Neuronal stem cell (in vitro differentiated cells): ENCODE data around the gene KCTD21.

ENCODE experiments used
- DNase-seq: peaks from one replicate; pipeline ENCODE4 v3.0.0-alpha.2; 2013; ENCODE audit warnings: low spot score
- H2AFZ ChIP-seq: one replicate; pipeline ENCODE4 v1.6.1; 2013; ENCODE audit warnings: mild to moderate bottlenecking, low read length, inconsistent platforms
- H2AK5ac ChIP-seq: 2 replicates; pipeline ENCODE4 v1.6.1; 2013; ENCODE audit warnings: low read depth, mild to moderate bottlenecking, inconsistent platforms, low read length, moderate library complexity, mixed read lengths
- H2BK120ac ChIP-seq: 2 replicates; pipeline ENCODE4 v1.6.1; 2013; ENCODE audit warnings: low read depth, mild to moderate bottlenecking, inconsistent platforms, low read length, moderate library complexity, mixed read lengths
- H2BK12ac ChIP-seq: one replicate; pipeline ENCODE4 v1.6.1; 2013; ENCODE audit warnings: low read length, inconsistent platforms
- H2BK15ac ChIP-seq: 2 replicates; pipeline ENCODE4 v1.6.1; 2013; ENCODE audit warnings: mild to moderate bottlenecking, low read length, inconsistent platforms, mixed read lengths
- H2BK5ac ChIP-seq: one replicate; pipeline ENCODE4 v1.6.1; 2013; ENCODE audit warnings: inconsistent platforms, mild to moderate bottlenecking, low read length, moderate library complexity
- H3K14ac ChIP-seq: one replicate; pipeline ENCODE4 v1.6.1; 2013; ENCODE audit warnings: low read length, inconsistent platforms
- H3K18ac ChIP-seq: 2 replicates; pipeline ENCODE4 v1.6.1; 2013; ENCODE audit warnings: low read length, inconsistent platforms
- H3K23ac ChIP-seq: 2 replicates; pipeline ENCODE4 v1.6.1; 2013; ENCODE audit warnings: low read depth, mild to moderate bottlenecking, mixed read lengths, low read length, inconsistent platforms; ENCODE audit not compliant: poor library complexity
- H3K27ac ChIP-seq: replicated peaks from 3 replicates; pipeline ENCODE4 v1.5.1; 2013; ENCODE audit warnings: low read length, inconsistent platforms
- H3K27me3 ChIP-seq, 3 experiments: 2 replicates each; pipeline ENCODE4 v1.6.1; 2013; ENCODE audit warnings: low read length in 3 of 3, mild to moderate bottlenecking in 2 of 3, inconsistent platforms in 1 of 3, low read depth in 1 of 3, mixed read lengths in 1 of 3, moderate library complexity in 1 of 3; ENCODE audit not compliant: control insufficient read depth in 3 of 3, insufficient read depth in 3 of 3
- H3K36me3 ChIP-seq, 2 donors: replicated peaks in 1 of 2; 2 replicates each; pipeline ENCODE4 v1.6.1; 2013; ENCODE audit warnings: low read length in 2 of 2; ENCODE audit not compliant: control insufficient read depth in 2 of 2, insufficient read depth in 2 of 2
- H3K4ac ChIP-seq: 2 replicates; pipeline ENCODE4 v1.6.1; 2013; ENCODE audit warnings: inconsistent platforms, mild to moderate bottlenecking, low read length, moderate library complexity
- H3K4me1 ChIP-seq, 2 donors: 1 replicate in 1 of 2; 2 replicates in 1 of 2; pipeline ENCODE4 v1.6.1; 2013; ENCODE audit warnings: low read length in 2 of 2, low read depth in 1 of 2; ENCODE audit not compliant: control insufficient read depth in 2 of 2, insufficient read depth in 1 of 2
- H3K4me2 ChIP-seq: one replicate; pipeline ENCODE4 v1.6.1; 2013; ENCODE audit warnings: mild to moderate bottlenecking, low read length, inconsistent platforms; ENCODE audit not compliant: insufficient read depth, poor library complexity, severe bottlenecking
- H3K4me3 ChIP-seq, 2 donors: 2 replicates each; pipeline ENCODE4 v1.5.1; 2013; ENCODE audit warnings: low read length in 2 of 2, mild to moderate bottlenecking in 2 of 2, inconsistent platforms in 1 of 2, moderate library complexity in 1 of 2
- H3K79me1 ChIP-seq: one replicate; pipeline ENCODE4 v1.6.1; 2013; ENCODE audit warnings: low read depth, mild to moderate bottlenecking, inconsistent platforms, low read length, moderate library complexity
- H3K9ac ChIP-seq: one replicate; pipeline ENCODE4 v1.6.1; 2013; ENCODE audit warnings: mild to moderate bottlenecking, low read depth, low read length, inconsistent platforms; ENCODE audit not compliant: poor library complexity
- H3K9me3 ChIP-seq, 2 donors: replicated peaks in 1 of 2; 2 replicates each; pipeline versions ENCODE3 to v1.6.1; 2013; ENCODE audit warnings: low read length in 2 of 2, mild to moderate bottlenecking in 2 of 2, inconsistent platforms in 1 of 2, low read depth in 1 of 2, mixed read lengths in 1 of 2, moderate library complexity in 1 of 2; ENCODE audit not compliant: control insufficient read depth in 2 of 2, insufficient read depth in 1 of 2
- H4K8ac ChIP-seq: one replicate; pipeline ENCODE4 v1.6.1; 2013; ENCODE audit warnings: low read depth, mild to moderate bottlenecking, inconsistent platforms, low read length, moderate library complexity
- H4K91ac ChIP-seq: one replicate; pipeline ENCODE4 v1.6.1; 2013; ENCODE audit warnings: low read length, low read depth, mild to moderate bottlenecking, inconsistent platforms; ENCODE audit not compliant: poor library complexity
- WGBS, 2 donors: extraction: QIAGEN DNeasy Blood & Tissue Kit; methylation state at CpG; one replicate each; pipeline ENCODE4 v1.1.7; 2013; ENCODE audit warnings: missing lambda C conversion rate in 2 of 2, mixed read lengths in 1 of 2; ENCODE audit not compliant: insufficient read length in 2 of 2, insufficient replicate concordance in 1 of 2; ENCODE audit errors: extremely low coverage in 2 of 2; 5-methylcytosine and 5-hydroxymethylcytosine counted together

KCTD21 gene

DNA sequence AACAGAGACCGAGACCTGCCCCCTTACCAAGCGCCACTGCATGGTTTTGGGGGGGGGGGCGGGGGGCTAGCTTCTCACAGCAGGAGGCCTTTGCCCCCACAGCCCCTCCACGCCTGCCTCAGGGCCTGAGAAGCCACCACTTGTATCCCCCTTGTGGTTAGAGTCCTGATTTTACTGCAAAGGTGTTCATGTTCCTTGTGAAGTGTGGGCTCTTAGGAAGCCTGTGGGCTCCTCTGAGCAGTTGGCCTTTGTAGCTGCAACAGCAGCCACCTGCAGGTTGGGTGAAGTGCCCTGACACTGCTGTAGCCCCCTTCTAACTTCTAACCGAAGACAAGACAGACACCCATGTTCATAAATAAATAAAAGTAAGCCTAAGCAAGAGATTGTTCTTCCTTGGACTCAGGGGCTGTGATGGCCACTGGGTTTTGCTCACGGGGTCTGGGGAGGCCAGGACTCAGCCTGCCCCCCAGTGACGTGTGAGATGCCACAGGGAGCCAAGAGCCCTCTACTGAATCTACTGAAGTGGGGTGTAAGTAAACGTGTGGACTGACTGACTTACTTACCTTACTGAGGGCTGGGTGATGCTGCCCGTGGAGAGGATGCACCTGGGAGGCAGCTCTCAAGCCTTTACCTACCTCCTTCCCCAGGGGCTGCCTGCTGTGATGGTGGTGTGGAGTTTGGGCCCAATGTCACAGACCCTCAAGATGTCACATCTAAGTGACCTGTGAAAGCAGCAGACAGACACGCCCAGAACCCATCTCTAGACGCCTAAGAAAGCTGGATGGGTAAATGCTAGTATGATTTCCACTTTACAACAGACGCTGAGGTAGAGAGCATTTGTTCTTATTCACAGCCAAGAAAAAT, 26.1 kb upstream of the KCTD21 start:
- H3K18ac ChIP-seq: no peak overlapping the region
- no peak overlapping the region for H2BK15ac ChIP-seq
- H2AK5ac ChIP-seq: no peak overlapping the region
- H2BK120ac ChIP-seq: no peak overlapping the region
- no peak overlapping the region for H4K91ac ChIP-seq
- H3K27ac ChIP-seq: no peak overlapping the region
- no peak overlapping the region for H2BK5ac ChIP-seq
- peaks cover 0 to 4% of the 10 kb centered on the region in 2 donors for H3K4me1 ChIP-seq
- peaks cover 33 to 82% of the 10 kb centered on the region in 2 donors for H3K36me3 ChIP-seq
- H2AFZ ChIP-seq: no peak overlapping the region
- H3K9ac ChIP-seq: no peak overlapping the region
- H3K4ac ChIP-seq: no peak overlapping the region
- no peak overlapping the region for H3K23ac ChIP-seq
- H3K4me2 ChIP-seq: no peak overlapping the region
- H3K4me3 ChIP-seq: no peak overlapping the region
- H2BK12ac ChIP-seq: no peak overlapping the region
- WGBS, 2 donors: no CpG with 5 or more reads among the region's 12 CpGs
- no peaks in the 10 kb centered on the region for H3K27me3 ChIP-seq
- no peaks in the 10 kb centered on the region for H3K79me1 ChIP-seq
- H4K8ac ChIP-seq: no peak overlapping the region
- no peak for DNase-seq
- H3K9me3 ChIP-seq: peaks cover 3 to 10% of the 10 kb centered on the region in 2 donors
- no peak overlapping the region for H3K14ac ChIP-seq

DNA sequence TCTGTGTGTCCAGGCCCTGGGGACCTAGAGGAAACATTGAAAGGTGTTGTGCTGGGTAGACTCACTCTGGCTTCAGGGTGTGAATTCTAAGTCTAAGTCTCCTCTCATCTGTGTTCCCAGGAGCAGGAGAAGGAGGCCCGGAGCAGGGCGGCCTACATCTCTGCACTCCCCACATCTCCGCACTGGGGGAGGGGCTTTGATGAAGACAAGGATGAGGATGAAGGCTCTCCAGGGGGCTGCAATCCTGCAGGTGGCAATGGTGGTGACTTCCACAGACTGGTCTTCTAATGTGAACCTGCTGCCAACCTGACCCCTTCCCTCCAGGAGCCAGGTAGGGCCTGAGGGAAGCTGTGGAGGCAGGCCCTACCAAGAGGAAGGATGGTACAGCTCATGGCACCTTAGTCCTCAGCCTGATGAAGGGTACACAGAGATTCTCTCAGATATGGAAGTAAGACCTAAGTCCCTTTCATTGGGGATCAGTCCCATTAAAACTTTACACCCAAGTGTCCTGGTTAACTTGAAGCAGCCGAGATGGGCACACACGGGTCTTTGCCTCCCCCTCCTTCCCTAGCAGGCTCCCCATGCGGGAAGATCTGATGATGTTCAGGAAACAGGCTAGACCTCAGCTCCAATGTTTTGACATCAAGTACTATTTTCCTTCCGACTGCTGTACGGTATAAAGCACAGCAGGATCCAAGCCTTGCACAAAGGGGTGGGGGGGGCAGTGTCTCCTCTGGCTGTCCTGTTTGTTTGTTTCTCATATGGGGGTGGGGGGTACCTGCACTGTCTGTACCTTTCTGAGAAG, 25.3 kb upstream of the KCTD21 start:
- no CpG with 5 or more reads among the region's 8 CpGs for WGBS, 2 donors

GRCh38 chr11:78212586-78213371, 24.4 kb upstream of the KCTD21 start:
- Histone ChIP-seq H4K8ac (no peak overlapping the region), H3K27ac (no peak overlapping the region)
- WGBS, 2 donors: no CpG with 5 or more reads among the region's 11 CpGs

More for the DNA sequence above, 25.3 kb upstream of the KCTD21 start:
- H4K91ac ChIP-seq: no peak overlapping the region
- no peak overlapping the region for H2BK120ac ChIP-seq
- no peak overlapping the region for H3K27ac ChIP-seq
- H3K14ac ChIP-seq: no peak overlapping the region
- peaks cover 0 to 4% of the 10 kb centered on the region in 2 donors for H3K4me1 ChIP-seq
- no peak overlapping the region for H2AFZ ChIP-seq
- no peak overlapping the region for H3K23ac ChIP-seq
- H3K9ac ChIP-seq: no peak overlapping the region
- H4K8ac ChIP-seq: no peak overlapping the region
- no peaks in the 10 kb centered on the region for H3K27me3 ChIP-seq
- no peaks in the 10 kb centered on the region for H3K79me1 ChIP-seq
- H3K9me3 ChIP-seq: peaks cover 3 to 10% of the 10 kb centered on the region in 2 donors
- no peak for DNase-seq
- H3K4ac ChIP-seq: no peak overlapping the region
- H2BK5ac ChIP-seq: no peak overlapping the region
- H2AK5ac ChIP-seq: no peak overlapping the region
- no peak overlapping the region for H3K4me3 ChIP-seq
- no peak overlapping the region for H2BK15ac ChIP-seq
- H3K18ac ChIP-seq: no peak overlapping the region
- H3K4me2 ChIP-seq: no peak overlapping the region
- peaks cover 28 to 81% of the 10 kb centered on the region in 2 donors for H3K36me3 ChIP-seq
- no peak overlapping the region for H2BK12ac ChIP-seq

More at GRCh38 chr11:78212586-78213371, 24.4 kb upstream of the KCTD21 start:
- no peak overlapping the region for H3K4me3 ChIP-seq
- H3K4me1 ChIP-seq: peaks cover 0 to 4% of the 10 kb centered on the region in 2 donors
- peak overlapping the region; percentile 1 for H3K18ac ChIP-seq
- no peak for DNase-seq
- no peak overlapping the region for H3K4ac ChIP-seq
- H3K14ac ChIP-seq: no peak overlapping the region
- no peak overlapping the region for H3K23ac ChIP-seq
- H2BK120ac ChIP-seq: no peak overlapping the region
- no peak overlapping the region for H2AFZ ChIP-seq
- no peak overlapping the region for H2BK12ac ChIP-seq
- H2BK15ac ChIP-seq: no peak overlapping the region
- H2BK5ac ChIP-seq: no peak overlapping the region
- no peaks in the 10 kb centered on the region for H3K27me3 ChIP-seq
- no peak overlapping the region for H3K4me2 ChIP-seq
- H3K9me3 ChIP-seq: peaks cover 3 to 10% of the 10 kb centered on the region in 2 donors
- no peak overlapping the region for H2AK5ac ChIP-seq
- H3K36me3 ChIP-seq: peaks cover 21 to 76% of the 10 kb centered on the region in 2 donors
- H3K9ac ChIP-seq: no peak overlapping the region
- H4K91ac ChIP-seq: no peak overlapping the region
- no peaks in the 10 kb centered on the region for H3K79me1 ChIP-seq
